Measurements from ENCODE around the gene PDZRN3.

GRCh38 chr3:73453666-73454065, 171.1 kb downstream of the PDZRN3 start:
- TF ChIP-seq CTCF (IDR thresholded peaks at IDR 0.05) (no peak), POLR2A (IDR thresholded peaks at IDR 0.05) (no peak)

Measured in heart left ventricle (tissue), 13 donors.